ENCODE data around the gene EXOSC6.
"Not testable (repeated sequence)": the region's sequence is repeated elsewhere in the genome, so short reads cannot be mapped to it uniquely, and the experiment has no call there.

EXOSC6 gene

GRCh38 chr16:70254180-70254964, 2.6 kb upstream of the EXOSC6 start:
- no peak for DNase-seq (ENCODE audit: low spot score)

DNA sequence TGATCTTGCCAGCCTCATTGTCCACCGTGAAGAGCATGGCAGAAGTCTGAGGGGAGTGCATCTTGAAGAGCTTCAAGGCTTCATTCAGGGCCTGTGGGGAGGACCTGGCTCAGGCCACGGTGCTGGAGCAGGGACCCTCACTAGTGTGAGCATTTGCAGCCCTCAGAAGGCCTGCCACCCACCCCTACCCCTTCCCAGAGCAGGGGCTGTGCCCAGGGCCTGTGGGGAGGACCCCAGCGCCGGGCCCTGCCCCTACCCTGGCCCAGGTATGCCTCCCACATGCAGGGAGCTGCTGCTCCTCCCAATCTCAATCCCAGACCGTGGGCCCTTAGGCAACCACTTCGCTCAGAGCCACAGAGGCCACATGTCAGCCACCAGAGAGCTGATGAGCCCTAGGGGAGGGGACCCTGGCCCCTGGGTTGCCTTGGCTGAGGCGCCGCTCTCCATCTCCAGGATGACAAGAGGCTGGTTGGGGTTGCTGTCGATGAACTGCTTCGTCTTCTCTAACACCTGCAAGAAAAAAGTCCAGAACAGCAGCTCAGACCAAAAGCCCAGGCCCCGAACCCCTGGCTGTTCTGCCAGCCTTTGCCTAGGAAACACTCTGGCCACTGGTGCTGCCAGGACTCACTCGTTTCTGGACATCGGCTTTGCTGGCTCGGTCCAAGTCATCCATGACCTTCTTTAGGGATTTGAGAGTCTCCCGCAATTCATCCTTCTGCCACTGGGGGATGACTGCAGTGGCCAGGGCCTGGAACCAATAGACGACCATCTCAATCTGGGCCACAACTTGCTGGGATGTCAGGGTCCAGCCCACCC, 1.8 kb upstream of the EXOSC6 start:
- DNase-seq (ENCODE audit: low spot score) = no peak

- DNase-seq (ENCODE audit: low spot score) = no peak
These were observed 732 bp upstream of the EXOSC6 start for GRCh38 chr16:70252355-70252988.

GRCh38 chr16:70250748-70251628, 752 bp downstream of the EXOSC6 start:
- DNase-seq (ENCODE audit: low spot score) = no peak

DNA sequence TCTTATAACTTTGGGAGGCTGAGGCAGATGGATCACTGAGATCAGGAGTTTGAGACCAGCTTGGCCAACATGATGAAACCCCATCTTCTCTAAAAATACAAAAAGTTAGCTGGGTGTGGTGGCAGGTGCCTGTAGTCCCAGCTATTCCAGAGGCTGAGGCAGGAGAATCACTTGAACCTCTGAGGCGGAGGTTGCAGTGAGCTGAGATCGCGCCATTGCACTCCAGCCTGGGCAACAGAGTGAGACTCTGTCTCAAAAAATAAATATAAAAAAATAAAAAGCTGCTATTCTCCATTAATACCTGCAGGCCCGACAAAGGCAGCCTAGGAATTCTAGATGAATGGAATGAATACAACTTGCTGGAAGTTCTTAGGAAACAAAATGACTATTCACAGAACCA, 2.0 kb downstream of the EXOSC6 start:
- not testable (repeated sequence) for DNase-seq (ENCODE audit: low spot score)

GRCh38 chr16:70238773-70239172, 13.0 kb downstream of the EXOSC6 start:
- DNase-seq (ENCODE audit: low spot score) = not testable (repeated sequence)

DNA sequence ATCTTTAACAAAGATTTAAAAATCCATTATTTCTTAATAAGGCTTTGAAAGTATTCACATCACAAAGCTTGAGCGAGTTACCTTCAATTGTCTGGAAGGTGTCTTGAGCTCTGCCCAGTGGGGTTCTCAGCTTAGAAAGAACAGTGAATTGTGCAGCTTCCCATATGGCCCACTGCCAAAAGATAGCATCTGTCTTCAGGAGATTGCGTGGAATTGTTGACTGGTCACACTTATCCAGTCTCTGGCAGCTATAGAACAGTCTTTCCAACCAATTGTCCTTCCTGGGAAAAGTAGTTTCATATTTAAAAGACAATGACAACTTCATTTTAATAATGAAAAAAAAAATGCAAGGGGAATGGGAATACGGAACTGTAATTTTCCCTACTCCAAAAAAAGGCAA, 19.9 kb downstream of the EXOSC6 start:
- not testable (repeated sequence) for DNase-seq (ENCODE audit: low spot score)

GRCh38 chr16:70226024-70226423, 25.7 kb downstream of the EXOSC6 start:
- not testable (repeated sequence) for DNase-seq (ENCODE audit: low spot score)

DNA sequence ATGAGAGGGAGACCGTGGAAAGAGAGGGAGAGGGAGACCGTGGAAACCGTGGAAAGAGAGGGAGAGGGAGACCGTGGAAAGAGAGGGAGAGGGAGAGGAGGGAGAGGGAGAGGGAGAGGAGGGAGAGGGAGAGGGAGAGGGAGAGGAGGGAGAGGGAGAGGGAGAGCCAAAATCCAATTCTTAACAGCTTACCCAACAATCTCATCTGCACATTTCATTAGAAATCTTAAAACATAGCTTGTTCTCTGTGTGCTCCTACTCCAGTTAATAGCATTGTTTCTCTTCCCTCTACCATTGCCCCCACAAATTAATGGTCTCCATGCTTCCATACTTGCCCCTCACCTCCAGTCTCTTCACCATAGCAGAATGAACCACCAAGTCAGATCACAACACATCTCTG, 26.3 kb downstream of the EXOSC6 start:
- DNase-seq (ENCODE audit: low spot score) = not testable (repeated sequence)

DNA sequence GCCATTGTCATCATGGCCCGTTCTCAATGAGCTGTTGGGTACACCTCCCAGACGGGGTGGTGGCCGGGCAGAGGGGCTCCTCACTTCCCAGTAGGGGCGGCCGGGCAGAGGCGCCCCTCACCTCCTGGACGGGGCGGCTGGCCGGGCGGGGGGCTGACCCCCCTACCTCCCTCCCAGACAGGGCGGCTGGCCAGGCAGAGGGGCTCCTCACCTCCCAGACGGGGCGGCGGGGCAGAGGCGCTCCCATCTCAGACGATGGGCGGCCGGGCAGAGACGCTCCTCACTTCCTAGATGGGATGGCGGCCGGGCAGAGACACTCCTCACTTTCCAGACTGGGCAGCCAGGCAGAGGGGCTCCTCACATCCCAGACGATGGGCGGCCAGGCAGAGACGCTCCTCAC, 27.1 kb downstream of the EXOSC6 start:
- DNase-seq (ENCODE audit: low spot score) = not testable (repeated sequence)

DNA sequence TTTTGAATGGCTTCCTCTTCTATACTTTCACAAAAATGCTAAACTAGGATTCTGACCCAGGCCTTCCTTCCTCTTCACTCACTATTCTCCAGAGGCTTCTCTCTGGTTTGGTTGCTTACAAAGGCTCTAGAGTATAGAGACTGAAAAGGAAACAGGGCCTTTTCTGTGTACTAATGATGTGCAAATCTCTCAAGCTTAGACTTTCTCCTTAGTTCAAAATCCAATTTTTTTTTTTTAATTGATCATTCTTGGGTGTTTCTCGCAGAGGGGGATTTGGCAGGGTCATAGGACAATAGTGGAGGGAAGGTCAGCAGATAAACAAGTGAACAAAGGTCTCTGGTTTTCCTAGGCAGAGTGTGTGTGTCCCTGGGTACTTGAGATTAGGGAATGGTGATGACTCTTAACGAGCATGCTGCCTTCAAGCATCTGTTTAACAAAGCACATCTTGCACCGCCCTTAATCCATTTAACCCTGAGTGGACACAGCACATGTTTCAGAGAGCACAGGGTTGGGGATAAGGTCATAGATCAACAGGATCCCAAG, 27.7 kb downstream of the EXOSC6 start:
- DNase-seq (ENCODE audit: low spot score) = not testable (repeated sequence)

DNA sequence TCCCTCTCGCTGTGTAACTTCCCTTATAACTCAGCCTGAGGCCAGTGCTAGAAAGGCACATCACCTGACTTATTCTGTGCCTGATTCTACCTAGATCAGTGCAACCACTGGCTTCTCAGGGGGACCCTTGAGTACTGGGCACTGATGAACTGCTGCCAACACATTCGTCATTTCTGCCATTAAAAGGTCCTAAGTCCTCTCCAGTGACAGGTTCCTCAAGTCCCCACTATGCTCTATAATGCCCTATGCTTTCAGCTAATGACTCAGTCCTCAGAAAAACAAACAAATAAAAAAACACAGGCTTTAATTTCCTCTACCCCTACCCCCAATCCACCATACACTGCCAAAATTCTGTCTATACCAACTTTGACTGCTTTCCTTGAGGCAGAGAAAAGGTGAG, 28.5 kb downstream of the EXOSC6 start:
- DNase-seq (ENCODE audit: low spot score) = not testable (repeated sequence)

GRCh38 chr16:70222574-70222973, 29.2 kb downstream of the EXOSC6 start:
- not testable (repeated sequence) for DNase-seq (ENCODE audit: low spot score)

- not testable (repeated sequence) for DNase-seq (ENCODE audit: low spot score)
These were observed 33.2 kb downstream of the EXOSC6 start for GRCh38 chr16:70218586-70218985.

DNA sequence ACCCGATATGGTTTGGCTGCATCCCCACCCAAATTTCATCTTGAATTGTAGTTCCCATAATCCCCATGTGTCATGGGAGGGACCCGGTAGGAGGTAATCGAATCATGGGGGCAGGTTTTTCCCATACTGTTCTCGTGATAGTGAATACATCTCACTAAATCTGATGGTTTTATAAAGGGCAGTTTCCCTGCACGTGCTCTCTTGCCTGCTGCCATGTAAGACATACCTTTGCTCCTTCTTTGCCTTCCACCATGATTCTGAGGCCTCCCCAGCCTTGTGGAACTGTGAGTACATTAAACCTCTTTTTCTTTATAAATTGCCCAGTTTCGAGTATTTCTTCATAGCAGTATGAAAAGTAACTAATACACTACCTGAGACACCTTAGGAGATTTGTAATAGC, 45.4 kb downstream of the EXOSC6 start:
- DNase-seq (ENCODE audit: low spot score) = not testable (repeated sequence)

DNA sequence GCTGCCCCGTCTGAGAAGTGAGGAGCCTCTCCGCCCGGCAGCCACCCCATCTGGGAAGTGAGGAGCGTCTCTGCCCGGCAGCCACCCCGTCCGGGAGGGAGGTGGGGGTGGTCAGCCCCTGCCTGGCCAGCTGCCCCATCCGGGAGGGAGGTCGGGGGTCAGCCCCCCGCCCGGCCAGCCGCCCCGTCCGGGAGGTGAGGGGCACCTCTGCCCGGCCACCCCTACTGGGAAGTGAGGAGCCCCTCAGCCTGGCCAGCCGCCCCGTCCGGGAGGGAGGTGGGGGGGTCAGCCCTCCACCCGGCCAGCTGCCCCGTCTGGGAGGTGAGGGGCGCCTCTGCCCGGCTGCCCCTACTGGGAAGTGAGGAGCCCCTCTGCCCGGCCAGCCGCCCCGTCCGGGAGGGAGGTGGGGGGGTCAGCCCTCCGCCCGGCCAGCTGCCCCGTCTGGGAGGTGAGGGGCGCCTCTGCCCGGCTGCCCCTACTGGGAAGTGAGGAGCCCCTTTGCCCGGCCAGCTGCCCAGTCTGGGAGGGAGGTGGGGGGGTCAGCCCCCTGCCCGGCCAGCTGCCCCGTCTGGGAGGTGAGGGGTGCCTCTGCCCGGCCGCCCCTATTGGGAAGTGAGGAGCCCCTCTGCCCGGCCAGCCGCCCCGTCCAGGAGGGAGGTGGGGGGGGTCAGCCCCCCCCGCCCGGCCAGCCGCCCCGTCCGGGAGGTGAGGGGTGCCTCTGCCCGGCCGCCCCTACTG, 46.9 kb downstream of the EXOSC6 start:
- not testable (repeated sequence) for DNase-seq (ENCODE audit: low spot score)

DNA sequence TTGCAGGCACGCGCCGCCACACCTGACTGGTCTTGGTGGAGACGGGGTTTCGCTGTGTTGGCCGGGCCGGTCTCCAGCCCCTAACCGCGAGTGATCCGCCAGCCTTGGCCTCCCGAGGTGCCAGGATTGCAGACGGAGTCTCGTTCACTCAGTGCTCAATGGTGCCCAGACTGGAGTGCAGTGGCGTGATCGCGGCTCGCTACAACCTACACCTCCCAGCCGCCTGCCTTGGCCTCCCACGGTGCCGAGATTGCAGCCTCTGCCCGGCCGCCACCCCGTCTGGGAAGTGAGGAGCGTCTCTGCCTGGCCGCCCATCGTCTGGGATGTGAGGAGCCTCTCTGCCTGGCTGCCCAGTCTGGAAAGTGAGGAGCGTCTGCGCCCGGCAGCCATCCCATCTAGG, 47.7 kb downstream of the EXOSC6 start:
- not testable (repeated sequence) for DNase-seq (ENCODE audit: low spot score)

DNA sequence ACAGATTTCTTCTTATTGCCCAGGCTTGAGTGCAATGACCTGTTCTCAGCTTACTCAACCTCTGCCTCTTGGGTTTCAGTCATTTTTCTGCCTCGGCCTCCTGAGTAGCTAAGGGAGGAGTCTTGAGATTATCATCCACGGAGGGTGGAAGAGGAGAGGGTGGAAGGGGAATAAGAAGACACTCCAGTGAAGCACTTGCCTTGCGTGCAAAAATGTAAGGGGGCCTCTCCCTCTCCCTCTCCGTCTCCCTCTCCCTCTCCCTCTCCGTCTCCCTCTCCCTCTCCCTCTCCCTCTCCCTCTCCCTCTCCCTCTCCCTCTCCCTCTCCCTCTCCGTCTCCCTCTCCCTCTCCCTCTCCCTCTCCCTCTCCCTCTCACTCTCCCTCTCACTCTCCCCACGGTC, 48.2 kb downstream of the EXOSC6 start:
- DNase-seq (ENCODE audit: low spot score) = not testable (repeated sequence)

GRCh38 chr16:70200063-70200462, 51.7 kb downstream of the EXOSC6 start:
- not testable (repeated sequence) for DNase-seq (ENCODE audit: low spot score)

- DNase-seq (ENCODE audit: low spot score) = not testable (repeated sequence)
These were observed 52.6 kb downstream of the EXOSC6 start for GRCh38 chr16:70199170-70199569.

- not testable (repeated sequence) for DNase-seq (ENCODE audit: low spot score)
These were observed 53.1 kb downstream of the EXOSC6 start for GRCh38 chr16:70198666-70199065.
